ENCODE measurements around the gene HDGFL3.

HDGFL3 gene

DNA sequence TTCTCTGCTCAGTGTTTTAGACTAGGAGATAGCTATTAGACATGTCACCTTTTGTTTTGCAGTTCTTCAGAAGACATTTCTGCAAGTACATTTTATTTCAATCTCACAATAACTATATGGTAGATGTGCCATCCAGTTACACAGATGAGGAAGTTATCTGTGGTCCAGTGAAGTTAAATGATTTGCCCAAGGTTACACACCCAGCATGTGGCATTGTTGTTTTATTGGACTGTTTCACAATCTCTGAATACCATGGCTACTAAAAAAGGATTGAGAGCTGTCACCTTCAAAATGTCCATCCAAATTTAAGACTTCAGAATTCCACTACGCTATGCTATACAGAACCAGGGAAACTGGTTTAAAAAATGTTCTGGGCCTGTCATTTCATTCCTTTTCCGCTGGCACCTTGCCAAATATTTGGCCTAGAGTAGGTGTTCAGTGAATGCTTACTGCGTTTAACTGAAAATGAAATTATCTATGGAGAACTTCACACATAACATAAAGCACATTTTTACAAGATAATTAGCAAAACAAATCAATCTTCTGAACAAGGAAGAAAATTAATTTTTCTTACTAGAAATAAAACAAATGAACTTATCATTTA is 80.0 kb downstream of the HDGFL3 start:
- DNase-seq (ENCODE audit: low spot score): no peak

DNA sequence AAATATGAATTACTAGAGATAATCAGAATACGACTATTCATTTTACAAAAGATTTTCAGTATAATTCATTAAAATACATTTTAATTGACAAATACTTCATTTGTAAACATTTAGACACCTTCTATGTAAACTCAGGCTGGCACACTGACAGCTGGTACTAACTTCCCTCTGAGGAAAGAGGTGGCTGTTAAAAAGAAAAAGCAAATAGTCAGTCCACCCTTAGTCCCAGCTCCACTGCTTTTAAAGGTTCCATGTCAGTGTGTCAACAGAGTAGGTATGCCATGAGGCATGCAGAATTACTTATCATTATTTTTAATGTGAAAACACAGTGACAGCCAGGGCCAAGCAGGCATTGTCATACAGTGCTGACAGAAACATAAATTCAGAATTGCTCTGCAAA is 84.1 kb downstream of the HDGFL3 start:
- no peak for DNase-seq (ENCODE audit: low spot score)

DNA sequence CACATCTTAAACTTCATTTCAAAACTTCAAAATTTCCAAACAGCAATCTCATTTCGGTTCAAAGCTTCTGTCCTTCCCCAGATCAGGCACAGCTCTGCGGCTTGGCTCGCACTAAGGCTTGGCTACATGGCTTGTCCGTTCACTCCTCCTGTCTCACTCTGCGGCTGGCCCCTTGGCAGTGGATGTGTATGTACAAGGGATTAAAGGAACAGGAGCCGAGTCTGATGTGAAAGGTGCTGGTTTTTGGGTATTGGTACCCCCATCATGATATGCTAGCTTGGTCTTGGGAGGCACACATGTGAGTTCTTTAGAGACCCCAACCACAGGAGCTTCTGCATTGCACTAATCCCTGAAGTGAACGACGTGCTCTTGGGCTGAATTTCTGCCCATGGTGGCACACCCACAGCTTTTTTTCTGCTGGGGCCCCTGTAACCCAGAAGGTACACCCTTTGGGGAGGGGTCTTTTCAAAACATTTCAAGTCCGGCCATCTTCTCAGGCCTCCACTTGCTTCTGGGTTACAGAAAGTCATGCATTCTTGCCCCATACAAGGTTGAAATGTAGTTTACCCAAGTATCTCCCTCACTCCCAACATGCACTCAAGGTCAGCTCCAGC is 87.5 kb downstream of the HDGFL3 start:
- no peak for DNase-seq (ENCODE audit: low spot score)

DNA sequence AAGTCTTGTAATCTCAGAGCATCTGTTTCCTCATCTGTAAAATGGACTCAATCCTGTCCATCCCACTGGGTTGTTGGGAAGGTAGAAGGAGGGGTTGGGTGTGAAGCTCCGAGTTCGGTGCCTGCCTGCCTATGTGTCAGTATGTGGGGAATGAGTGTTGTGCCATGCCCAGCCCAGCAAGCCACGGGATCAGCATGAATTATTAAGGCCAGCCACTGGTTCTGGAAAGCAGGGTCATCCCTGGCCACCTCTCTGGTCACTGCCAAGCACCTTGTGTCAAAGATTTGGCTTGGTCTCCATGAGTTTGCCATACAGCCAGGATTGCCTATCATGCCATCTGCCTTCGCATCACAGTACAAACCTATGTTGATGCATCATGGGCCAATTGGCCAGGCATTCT is 88.7 kb downstream of the HDGFL3 start:
- no peak for DNase-seq (ENCODE audit: low spot score)

DNA sequence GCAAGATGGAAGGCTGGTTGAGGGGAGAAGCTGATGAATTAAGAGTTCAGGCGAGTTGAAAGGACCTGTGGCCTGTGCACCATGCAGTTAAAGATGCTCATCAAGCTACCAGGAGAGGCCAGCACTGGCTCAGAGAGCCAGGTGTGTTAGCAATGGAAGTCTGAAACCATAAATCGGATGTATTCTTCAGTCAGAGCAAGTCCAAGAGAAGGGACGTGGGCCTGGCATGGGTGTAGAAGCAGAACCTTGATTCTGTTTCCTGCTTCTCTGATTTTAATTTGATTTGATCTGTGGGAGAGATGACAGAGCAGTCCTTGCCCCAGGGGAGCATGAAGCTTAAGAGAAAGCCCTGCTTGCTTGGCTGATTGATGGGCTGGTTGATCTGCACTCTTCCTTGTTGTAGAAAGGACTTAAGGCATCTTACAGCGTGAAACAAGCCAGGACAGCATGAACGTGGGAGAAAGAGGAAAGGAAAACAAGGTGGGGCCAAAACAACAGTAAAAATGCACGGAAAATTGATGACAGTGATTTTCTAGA is 89.3 kb downstream of the HDGFL3 start:
- DNase-seq (ENCODE audit: low spot score): no peak

DNA sequence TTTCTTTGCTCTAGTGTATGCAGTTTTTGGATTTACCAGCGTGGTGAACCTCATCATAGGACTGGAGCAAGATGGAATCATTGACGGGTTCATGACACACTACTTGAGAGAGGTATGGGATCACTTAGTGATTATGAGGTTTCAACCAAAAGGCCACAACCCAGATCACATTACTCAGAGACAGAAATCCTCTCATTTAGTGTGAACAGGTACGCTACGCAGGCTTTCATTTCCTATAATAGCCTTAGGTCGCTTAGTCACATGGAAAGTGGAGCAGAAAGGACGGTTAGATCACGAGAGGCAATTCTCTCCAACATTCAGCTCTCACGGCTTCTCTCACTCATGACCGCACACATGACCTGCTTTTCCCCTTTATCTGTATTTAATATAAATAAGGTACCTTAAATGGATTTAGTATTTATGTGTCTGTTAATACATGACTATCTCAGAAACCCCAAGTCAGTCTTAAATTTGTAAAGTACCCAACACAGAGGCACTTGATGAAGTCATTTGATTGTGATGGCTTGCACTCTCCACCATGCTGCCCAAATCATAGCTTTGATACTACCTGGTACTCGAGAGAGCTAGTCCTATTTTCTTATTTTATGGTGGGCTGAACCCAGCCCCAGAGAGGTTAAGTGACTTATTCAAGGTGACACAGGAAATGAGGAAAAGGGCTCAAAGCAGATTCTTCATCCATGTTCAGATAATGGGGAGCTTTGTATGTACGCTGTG is 91.6 kb downstream of the HDGFL3 start:
- no peak for DNase-seq (ENCODE audit: low spot score)

DNA sequence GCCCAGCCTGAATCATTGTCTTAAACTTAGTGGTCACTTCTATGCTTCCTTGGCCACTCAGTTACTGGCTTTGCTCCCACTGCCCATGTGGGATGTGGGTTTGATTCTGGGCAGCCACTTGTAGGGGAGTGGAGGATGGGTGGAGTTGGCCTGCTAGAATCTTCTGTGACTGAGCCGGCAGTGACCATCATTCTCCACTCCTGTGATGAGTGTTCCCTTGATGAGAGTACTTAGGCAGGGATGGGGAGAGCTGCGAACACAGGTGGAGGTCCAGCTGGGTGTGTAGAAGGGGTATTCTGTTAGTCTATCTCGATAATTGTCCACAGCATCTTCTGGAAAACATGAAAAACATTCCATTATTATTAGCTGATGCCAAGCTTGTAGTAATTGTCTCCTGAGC is 92.2 kb downstream of the HDGFL3 start:
- DNase-seq (ENCODE audit: low spot score): no peak

DNA sequence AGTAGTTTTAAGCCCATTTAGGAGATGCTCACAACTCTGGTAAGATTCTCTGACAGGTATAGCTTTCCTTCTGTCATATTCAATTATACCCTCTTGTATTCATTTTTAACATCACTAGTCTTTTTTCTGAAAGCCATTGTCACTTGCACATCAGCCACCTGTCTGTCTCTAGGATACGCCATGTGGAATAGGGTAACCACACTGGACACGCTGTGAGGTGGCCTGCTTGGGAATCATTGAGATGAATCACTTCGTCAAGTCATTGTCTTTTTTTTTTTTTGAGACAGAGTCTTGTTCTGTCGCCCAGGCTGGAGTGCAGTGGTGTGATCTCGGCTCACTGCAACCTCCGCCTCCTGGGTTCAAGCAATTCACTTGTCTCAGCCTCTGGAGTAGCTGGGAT is 92.8 kb downstream of the HDGFL3 start:
- no peak for DNase-seq (ENCODE audit: low spot score)

DNA sequence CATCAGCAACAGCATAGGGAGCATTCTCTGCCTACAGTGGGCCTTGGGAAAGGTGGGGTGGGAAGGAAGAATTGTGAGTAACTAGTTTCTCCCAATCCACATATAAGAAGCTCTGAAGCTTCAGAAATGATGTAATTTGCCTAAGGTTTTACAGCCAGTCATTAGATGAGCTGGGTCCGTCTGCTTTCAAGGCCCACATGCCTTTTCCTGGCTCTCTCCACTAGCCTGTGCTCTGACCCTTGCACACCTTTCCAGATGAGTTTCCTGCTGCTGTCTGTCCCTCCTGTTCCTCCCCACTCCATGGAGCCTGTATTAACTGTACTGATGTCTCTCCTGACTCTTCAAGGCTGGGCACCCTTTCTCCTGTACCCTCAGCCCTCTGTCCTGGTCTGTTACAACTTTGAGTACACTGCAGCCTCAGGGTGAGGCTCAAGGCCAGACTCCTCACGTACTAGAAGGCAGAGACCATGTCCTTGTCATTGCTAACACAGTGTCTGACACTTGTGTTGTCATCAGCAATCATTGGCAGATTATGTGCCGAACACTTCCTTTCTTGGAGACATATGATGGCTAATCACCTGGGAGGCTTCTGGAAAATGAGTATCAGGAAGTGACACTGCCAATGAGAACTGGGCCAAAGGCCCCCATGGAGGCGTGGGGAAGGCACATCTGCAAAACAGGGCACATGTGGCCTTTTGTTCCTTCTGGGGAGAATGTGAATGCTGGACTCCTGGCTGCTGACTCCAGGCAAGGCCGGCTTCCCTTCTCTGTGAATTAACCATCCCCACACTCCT is 93.5 kb downstream of the HDGFL3 start:
- DNase-seq (ENCODE audit: low spot score): no peak

DNA sequence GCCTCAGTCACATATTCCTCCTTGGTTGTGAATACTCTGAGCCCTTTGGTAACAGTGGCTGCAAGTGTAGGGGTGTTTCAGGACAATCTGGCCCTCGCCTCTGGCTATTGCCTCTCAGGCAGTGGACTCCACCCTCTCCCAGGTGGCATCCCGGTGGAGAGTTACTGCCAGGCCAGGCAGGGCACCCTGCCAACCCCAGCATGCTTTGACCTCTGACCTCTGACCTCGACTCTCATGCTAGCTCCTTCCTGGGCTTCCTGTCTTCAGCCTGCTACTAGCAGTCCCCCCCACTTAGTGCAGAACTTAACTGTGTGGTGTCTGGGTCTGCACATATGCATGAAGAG is 94.7 kb downstream of the HDGFL3 start:
- no peak for DNase-seq (ENCODE audit: low spot score)

DNA sequence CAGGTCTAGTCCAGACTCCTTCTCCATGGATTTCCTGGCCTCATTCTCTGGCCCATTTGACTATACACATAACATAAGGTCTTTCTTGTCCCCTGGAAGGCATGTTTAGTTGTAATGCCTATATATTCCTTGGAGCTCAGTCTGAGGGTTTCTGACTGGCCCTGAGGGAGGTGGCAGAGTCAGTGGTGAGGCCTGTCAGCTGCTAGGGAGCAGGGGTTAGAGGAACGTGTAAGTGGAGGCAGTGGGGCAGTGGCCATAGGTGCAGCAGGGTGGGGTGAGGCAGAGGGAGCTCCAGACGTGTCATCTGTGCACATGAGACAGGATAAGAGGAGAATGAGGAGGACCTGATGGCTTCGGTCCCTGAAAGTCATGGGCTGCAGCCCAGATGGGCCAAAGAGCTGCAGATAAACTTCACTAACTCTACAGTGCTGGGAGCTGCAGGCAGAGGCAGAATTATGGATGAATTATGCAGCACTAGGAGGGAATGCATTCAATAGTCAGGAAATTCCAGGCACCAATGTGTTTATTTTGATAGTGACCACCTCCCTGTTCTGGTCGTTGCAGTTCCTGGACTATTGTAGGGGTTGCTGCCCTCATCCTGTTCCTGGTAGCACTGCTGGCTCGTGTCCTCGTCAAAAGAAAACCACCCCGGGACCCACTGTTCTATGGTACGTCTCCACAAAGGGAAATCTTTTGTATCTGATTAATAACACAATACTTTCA is 95.2 kb downstream of the HDGFL3 start:
- no peak for DNase-seq (ENCODE audit: low spot score)

DNA sequence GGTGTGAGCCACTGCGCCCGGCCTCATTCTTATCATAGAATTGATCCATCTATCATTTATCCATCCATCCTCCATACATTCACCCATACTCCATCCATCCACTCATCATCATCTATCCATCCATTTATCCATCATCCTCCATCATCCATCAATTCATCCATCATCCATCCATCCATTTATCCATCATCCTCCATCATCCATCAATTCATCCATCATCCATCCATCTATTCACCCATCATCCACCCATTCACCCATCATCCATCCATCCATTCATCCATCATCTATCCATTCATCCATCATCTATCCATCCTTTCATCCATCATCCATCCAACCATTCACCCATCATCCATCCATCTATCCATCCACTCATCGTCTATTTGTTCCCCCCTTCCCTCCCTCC is 96.5 kb downstream of the HDGFL3 start:
- DNase-seq (ENCODE audit: low spot score): no peak

DNA sequence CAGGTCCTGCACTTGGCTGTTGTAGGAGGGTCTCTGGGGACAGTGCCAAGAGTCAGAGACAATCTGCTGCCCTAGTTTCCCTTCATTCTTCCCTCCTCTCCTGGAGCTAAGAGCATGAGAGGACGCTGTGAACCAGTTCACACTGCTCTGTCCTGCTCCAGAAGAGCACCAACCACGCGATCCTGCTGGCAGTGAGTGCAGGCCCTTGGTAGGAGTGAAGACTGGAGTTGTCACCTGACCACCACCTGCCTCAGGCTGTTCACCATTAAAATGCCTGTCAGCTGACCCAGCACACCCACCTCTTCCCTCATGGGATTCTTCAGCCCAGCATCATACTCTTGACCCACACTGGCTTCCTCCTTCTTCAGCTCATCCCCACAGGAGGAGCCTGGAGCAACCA is 97.2 kb downstream of the HDGFL3 start:
- DNase-seq (ENCODE audit: low spot score): no peak

DNA sequence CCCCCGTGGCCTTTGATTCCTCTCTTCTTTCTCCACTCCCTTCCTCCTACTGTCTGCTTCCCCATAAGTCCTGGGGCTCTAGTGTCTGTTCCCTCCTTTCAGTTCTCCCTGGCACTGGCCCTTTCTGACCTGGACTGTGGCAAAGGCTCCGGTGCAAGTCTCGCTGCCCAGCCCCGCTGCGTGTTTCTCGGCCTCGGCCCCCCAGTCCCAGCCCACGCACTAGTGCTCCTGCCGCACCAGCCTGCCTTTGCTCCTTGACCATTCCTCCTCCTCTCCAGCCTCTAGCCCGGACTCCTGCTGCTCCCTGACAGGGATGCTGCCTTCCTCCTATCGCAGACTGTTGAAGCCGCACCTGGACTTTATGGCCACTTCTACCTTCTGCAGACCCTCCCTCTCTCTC is 98.1 kb downstream of the HDGFL3 start:
- DNase-seq (ENCODE audit: low spot score): no peak

DNA sequence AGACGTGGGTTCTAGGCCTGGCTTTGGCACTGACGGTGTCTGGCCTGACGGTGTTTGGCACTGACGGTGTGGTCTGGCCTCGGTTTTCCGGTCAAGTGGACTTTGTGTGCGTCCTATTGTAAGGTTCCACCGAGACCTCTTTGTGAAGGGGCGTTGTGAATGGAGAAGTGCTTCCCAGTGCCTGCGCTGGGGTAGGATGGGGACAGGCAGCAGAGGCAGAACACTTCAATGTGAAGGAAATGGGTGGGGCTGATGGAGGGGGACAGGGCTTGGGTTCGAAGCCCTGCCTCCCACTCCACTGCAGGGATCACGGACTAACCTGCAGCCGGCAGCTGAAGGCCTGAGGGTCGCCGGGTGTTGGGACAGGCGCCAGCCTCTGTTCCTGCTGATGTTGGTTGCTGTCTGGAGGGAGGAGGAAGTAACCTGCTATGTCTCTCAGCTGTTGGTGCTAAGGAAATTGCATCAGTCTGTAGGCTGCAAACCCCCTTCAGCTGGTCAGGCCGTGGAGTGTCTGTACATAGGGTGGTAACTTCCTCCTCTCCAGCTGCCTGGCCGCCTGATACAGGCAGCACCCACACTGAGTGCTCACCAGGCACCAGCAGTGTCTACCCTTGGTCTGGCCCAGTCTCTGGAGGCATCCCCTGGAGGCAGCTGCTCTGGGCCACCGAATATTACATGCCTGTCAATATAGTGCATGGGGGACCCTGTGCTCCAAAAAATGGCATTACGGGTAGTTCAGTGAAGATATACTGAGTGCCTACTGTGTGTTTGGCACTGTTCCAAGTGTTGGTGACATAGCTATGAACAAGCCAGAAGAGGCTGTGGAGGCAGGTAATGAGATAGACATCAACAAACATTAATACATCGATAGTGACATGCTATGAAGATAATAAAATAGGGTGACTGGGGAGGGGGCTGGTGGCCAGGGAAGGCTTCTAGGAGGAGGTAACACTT is 99.1 kb downstream of the HDGFL3 start:
- DNase-seq (ENCODE audit: low spot score): no peak

DNA sequence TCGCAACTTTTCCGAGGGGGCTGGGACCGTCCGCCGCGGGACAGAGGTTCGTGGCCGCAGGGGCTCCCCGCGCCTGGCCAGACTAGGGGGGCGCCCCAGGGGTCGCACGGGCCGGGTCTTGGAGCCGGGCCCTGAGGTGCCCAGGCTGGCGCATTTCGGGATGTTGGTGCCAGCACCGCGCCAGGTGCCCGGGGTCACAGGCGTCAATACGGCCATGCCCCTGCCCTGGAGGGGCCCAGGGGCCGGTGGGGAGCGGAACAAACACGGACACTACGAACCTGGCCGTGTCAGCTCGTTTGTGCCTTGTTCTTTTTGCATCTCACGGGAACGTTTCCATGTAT is 99.8 kb downstream of the HDGFL3 start:
- no peak for DNase-seq (ENCODE audit: low spot score)

DNA sequence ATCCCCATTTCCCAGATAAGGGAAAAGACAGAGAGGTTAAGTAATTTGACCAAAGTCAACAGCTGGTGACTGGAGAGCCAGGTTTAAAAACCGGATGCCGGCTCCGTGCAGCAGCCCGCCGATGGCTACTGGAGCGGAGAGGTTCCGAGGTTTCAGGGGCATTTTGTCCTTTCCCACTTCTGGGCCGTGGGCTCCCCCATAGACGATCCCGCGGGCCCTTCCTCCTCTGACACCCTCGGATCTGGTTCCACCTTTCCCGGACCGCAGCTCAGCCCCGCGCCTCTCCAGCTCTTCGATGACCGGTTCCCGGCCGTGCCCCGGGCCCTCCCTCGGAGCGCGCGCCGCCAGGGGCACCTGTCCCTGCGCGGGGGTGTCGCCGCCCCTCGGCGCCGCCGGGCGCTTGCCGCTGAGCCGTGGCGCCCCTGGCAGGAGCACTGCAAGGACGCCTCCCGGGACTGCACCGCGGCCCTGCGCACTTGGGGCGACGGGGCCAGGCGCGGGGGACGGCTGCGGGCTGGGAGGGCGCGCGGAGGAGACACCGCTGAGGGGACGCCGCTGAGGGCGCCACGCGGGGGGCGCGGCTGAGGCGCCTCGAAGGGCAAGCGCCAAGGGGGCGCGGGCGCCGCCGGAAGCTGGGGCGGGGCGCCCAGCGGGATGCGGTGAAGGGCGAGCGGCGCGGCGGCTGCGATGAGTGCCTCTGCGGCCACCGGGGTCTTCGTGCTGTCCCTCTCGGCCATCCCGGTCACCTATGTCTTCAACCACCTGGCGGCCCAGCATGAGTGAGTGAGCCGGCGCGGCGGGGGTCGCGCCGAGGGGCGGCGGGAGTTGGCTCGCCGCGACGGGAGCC is 100.4 kb downstream of the HDGFL3 start, which contains the start of gene TM6SF1:
Gene TM6SF1, plus strand, starts transcription at position 652 of the 847 bp plus-strand sequence. Its CDS starts 36 bp downstream, at position 688.
- no peak for DNase-seq (ENCODE audit: low spot score)

DNA sequence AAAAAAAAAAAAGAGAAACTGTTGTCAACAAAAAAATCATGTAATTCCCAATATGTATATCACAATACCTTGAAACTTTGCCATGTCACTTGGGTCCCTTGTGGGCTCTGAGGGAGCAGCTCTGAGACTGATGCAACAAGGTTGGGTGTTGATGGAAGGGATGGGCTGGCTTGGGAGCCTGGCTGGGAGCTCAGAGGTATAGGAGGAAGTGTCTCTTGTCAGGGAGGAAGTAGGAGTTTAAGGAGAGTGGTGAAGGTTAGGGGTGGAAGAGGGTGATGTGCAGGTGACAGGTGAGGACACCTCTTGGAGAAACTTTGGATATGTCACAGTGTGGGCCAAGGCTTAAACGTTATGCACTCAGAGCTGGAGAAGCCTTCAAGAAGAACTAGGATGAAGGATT is 102.2 kb downstream of the HDGFL3 start:
- DNase-seq (ENCODE audit: low spot score): no peak

DNA sequence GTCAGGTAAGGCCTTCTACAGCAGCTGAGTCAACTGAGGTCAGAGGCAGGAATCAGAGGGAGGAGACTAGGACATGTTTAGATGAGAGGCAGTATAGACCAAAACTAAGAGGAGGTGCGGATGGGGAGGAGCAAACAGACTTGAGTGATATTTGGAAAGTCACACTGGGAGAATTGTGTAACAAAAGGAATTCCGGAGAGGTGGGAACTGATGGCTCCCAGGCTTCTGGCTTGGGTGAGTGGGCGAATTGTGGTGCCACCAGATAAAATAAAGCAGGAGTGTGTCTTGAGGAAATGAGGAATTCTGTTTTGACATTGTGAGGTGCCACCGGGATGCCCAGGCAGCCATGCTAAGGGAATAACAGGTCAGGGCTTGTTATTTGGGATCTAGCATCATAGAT is 103.5 kb downstream of the HDGFL3 start:
- DNase-seq (ENCODE audit: low spot score): no peak

DNA sequence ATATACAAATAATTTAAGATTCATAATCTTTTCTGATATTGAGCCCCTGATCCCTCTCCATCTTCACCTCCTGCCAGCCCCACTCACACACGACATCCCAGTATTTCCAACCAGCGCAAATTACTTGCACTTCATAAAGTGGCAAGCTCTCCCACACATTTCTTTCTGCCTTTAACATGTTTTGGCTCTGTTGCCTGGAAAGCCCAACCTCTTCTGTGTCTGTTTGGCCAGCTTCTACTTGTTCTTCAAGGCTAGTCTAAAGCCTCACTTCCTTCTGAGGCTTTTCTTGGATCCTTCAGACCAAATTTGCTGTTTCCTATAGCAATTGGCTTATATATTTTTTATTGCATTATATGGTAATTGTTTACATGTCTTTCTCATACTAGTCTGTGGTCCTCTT is 105.3 kb downstream of the HDGFL3 start:
- DNase-seq (ENCODE audit: low spot score): no peak
